MM.1S (cell line): ENCODE results near the gene BRIX1.

Source experiments
- EZH2 ChIP-seq: fragments of 300-600 bp; sonication (generic); optimal IDR thresholded peaks from 2 replicates; pipeline ENCODE3; 2017; ENCODE audit warnings: low read depth, mild to moderate bottlenecking, antibody characterized with exemption, low read length, mixed read lengths
- EZH2phosphoT487 ChIP-seq: fragments of 300-600 bp; sonication (generic); IDR thresholded peaks from 2 replicates; pipeline ENCODE4 v1.6.1; 2018; ENCODE audit warnings: antibody characterized with exemption, low read length
- TF ChIP-seq, protein P1 (sequence below): fragments of 300-600 bp; sonication (generic); IDR thresholded peaks from 2 replicates; pipeline ENCODE4 v1.5.1; 2016; ENCODE audit warnings: antibody characterized with exemption, low read length, mixed read lengths

DNA sequence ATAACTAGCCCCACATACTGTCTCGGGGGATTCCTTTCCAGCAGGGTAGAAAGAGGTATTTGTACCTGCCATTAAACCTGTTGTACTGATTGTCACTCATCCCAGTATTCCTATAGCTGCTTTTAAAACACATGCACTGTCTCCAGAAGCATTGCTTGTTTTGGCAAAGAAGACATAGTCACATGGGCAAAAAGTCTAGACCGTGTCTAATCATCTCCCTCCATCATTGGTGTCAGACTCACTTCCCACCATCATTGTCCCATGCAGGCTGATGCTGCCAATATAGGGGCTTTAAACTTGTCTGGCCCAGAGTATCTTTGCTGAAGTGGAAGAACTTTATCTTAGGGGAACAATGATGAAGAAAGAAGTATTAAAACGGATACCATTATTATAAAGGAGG is 26.4 kb downstream of the BRIX1 start:
- no peak for TF ChIP-seq EZH2phosphoT487
- TF ChIP-seq, protein P1, sequence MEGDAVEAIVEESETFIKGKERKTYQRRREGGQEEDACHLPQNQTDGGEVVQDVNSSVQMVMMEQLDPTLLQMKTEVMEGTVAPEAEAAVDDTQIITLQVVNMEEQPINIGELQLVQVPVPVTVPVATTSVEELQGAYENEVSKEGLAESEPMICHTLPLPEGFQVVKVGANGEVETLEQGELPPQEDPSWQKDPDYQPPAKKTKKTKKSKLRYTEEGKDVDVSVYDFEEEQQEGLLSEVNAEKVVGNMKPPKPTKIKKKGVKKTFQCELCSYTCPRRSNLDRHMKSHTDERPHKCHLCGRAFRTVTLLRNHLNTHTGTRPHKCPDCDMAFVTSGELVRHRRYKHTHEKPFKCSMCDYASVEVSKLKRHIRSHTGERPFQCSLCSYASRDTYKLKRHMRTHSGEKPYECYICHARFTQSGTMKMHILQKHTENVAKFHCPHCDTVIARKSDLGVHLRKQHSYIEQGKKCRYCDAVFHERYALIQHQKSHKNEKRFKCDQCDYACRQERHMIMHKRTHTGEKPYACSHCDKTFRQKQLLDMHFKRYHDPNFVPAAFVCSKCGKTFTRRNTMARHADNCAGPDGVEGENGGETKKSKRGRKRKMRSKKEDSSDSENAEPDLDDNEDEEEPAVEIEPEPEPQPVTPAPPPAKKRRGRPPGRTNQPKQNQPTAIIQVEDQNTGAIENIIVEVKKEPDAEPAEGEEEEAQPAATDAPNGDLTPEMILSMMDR: no peak
- no peak for TF ChIP-seq EZH2
